HepG2 (cell line): ENCODE data around the gene NEURL4. TPM values are rescaled to one million over a fixed set of nuclear protein-coding genes. Genes with fewer than 3 reads are reported as not detected.

Experiments
- ATAC-seq: fragments of 200-7000 bp; cut with Tn5 transposase; 3 replicates; pipeline ENCODE4 v1.9.1; 2020; ENCODE audit warnings: mild to moderate bottlenecking, moderate library complexity
- BruUV-seq: library from RNA; stranded (reverse); fragments of 400-500 nt; replicated peaks from 2 replicates; lab custom pipeline; 2021; lab: Mats Ljungman, UMichigan
- CTCF ChIA-PET: fragments of 300-600 bp; formaldehyde crosslinking; extraction: SDS; loops from one replicate; lab custom pipeline; 2021; ENCODE audit warnings: low total read pairs, inconsistent platforms, low intra/inter-chr PET ratio; lab: Yijun Ruan, JAX
- POLR2A ChIA-PET: fragments of 350-600 bp; sonication (Branson Sonifier 250); formaldehyde crosslinking; loops from one replicate; lab custom pipeline; 2020; ENCODE audit warnings: antibody characterized with exemption, inconsistent platforms; lab: Yijun Ruan, JAX
- DNase-seq: peaks from one replicate; pipeline ENCODE4 v3.0.0-alpha.2; 2015; ENCODE audit warnings: low spot score
- FAIRE-seq: peaks from 3 replicates; lab custom pipeline; 2011; peaks lifted over from hg19 to GRCh38; lab: Jason Lieb, UNC
- H2AFZ ChIP-seq: one replicate; pipeline ENCODE4 v1.6.1; 2011; ENCODE audit warnings: low read length, inconsistent platforms
- H3K27ac ChIP-seq: fragments of 300-600 bp; 3 replicates; pipeline ENCODE4 v1.8.0; 2011; ENCODE audit warnings: mixed run types, mild to moderate bottlenecking, mixed read lengths, low read length, inconsistent platforms; ENCODE audit not compliant: insufficient read depth; ENCODE audit errors: extremely low read length
- H3K27me3 ChIP-seq, 2 experiments: fragments of 200-600 bp in 1 of 2; 2 replicates in 1 of 2; 3 replicates in 1 of 2; pipeline versions ENCODE4 v1.6.0 to v1.8.0; 2011; ENCODE audit warnings: low read length in 2 of 2, mild to moderate bottlenecking in 2 of 2, moderate library complexity in 2 of 2, inconsistent platforms in 1 of 2; ENCODE audit not compliant: insufficient read depth in 2 of 2, control insufficient read depth in 1 of 2
- H3K36me3 ChIP-seq, 2 experiments: fragments of 200-600 bp in 1 of 2; replicated peaks in 1 of 2; 2 replicates in 1 of 2; 3 replicates in 1 of 2; pipeline versions ENCODE4 v1.5.1 to v1.8.0; 2011; ENCODE audit warnings: low read length in 2 of 2, inconsistent platforms in 1 of 2; ENCODE audit not compliant: insufficient read depth in 2 of 2, control insufficient read depth in 1 of 2
- H3K4me1 ChIP-seq: 2 replicates; pipeline ENCODE4 v1.5.1; 2012; ENCODE audit warnings: low read length, inconsistent platforms; ENCODE audit not compliant: insufficient read depth
- H3K4me2 ChIP-seq: 2 replicates; pipeline ENCODE4 v1.6.0; 2011; ENCODE audit warnings: low read depth, low read length, inconsistent platforms
- H3K4me3 ChIP-seq, 3 experiments: fragments of 200-600 bp in 1 of 3; sonication (generic), shearing (Covaris generic) in 1 of 3; replicated peaks in 1 of 3; 2 replicates each; pipeline ENCODE4 v1.5.1; 2011 to 2016; ENCODE audit warnings: low read length in 3 of 3, inconsistent platforms in 2 of 3, low read depth in 2 of 3, mild to moderate bottlenecking in 2 of 3, control low read depth in 1 of 3, mixed read lengths in 1 of 3; ENCODE audit not compliant: insufficient read depth in 1 of 3
- H3K79me2 ChIP-seq: one replicate; pipeline ENCODE4 v1.6.1; 2011; ENCODE audit warnings: low read length, inconsistent platforms; ENCODE audit not compliant: insufficient read depth
- H3K9ac ChIP-seq: 2 replicates; pipeline ENCODE4 v1.6.0; 2011; ENCODE audit warnings: mild to moderate bottlenecking, low read depth, low read length, inconsistent platforms; ENCODE audit not compliant: insufficient read depth
- H3K9me3 ChIP-seq: 2 replicates; pipeline ENCODE4 v1.5.1; 2012; ENCODE audit warnings: mild to moderate bottlenecking, low read length
- H4K20me1 ChIP-seq: 2 replicates; pipeline ENCODE4 v1.6.0; 2011; ENCODE audit warnings: inconsistent platforms, mild to moderate bottlenecking, low read length, moderate library complexity; ENCODE audit not compliant: insufficient read depth
- ASH2L ChIP-seq: fragments of 300-600, 200-600 bp; sonication (generic); IDR thresholded peaks from 2 replicates; pipeline ENCODE4 v1.7.0; 2017; ENCODE audit warnings: low read depth, mild to moderate bottlenecking, moderate library complexity, mixed read lengths, low read length; ENCODE audit not compliant: insufficient read length
- ATF7-NPFF ChIP-seq: sonication (generic); formaldehyde crosslinking; IDR thresholded peaks from 2 replicates; pipeline ENCODE4 v1.8.1; 2023; ENCODE audit warnings: mild to moderate bottlenecking, low read depth, missing genetic modification reagents, moderate library complexity
- CBX1 ChIP-seq: IDR thresholded peaks from one replicate; pipeline ENCODE4 v1.6.1; 2016; ENCODE audit warnings: antibody characterized with exemption, low read depth
- HNF4A ChIP-seq: sonication (generic); formaldehyde crosslinking; IDR thresholded peaks from 2 replicates; pipeline ENCODE4 v1.4.0; 2020; ENCODE audit warnings: missing genetic modification reagents
- IRF2 ChIP-seq: IDR thresholded peaks from 2 replicates; pipeline ENCODE4 v1.6.1; 2018; ENCODE audit warnings: missing genetic modification reagents, missing compliant biosample characterization
- KDM6A ChIP-seq: IDR thresholded peaks from 2 replicates; pipeline ENCODE4 v1.6.1; 2016; ENCODE audit warnings: low read depth
- KMT2A ChIP-seq: sonication (generic); formaldehyde crosslinking; IDR thresholded peaks from 2 replicates; pipeline ENCODE4 v1.4.0; 2020; ENCODE audit warnings: missing genetic modification reagents
- NR2F2 ChIP-seq: IDR thresholded peaks from 2 replicates; pipeline ENCODE4 v1.6.1; 2012; ENCODE audit warnings: low read depth, inconsistent platforms, borderline replicate concordance
- PLSCR1 ChIP-seq: sonication (generic); formaldehyde crosslinking; IDR thresholded peaks from 2 replicates; pipeline ENCODE4 v1.5.0; 2020; ENCODE audit warnings: missing genetic modification reagents, mild to moderate bottlenecking, borderline replicate concordance
- POLR2A ChIP-seq, 2 experiments: IDR thresholded peaks; 2 replicates each; pipeline ENCODE4 v1.6.1; 2011; ENCODE audit warnings: low read depth in 2 of 2, low read length in 2 of 2, mild to moderate bottlenecking in 1 of 2, moderate library complexity in 1 of 2; ENCODE audit not compliant: insufficient read depth in 1 of 2
- POLR2AphosphoS5 ChIP-seq: IDR thresholded peaks from 2 replicates; pipeline ENCODE4 v1.6.1; 2012; ENCODE audit warnings: low read depth, low read length
- RARG ChIP-seq: sonication (generic); formaldehyde crosslinking; IDR thresholded peaks from 2 replicates; pipeline ENCODE4 v1.4.0; 2020; ENCODE audit warnings: low read depth, mild to moderate bottlenecking, missing genetic modification reagents
- SAFB2 ChIP-seq: sonication (generic); formaldehyde crosslinking; IDR thresholded peaks from 2 replicates; pipeline ENCODE4 v1.5.1; 2020; ENCODE audit warnings: missing genetic modification reagents, low read depth, mild to moderate bottlenecking, borderline replicate concordance
- SALL1 ChIP-seq: sonication (generic); formaldehyde crosslinking; IDR thresholded peaks from 2 replicates; pipeline ENCODE4 v1.8.0; 2022; ENCODE audit warnings: mild to moderate bottlenecking, missing genetic modification reagents
- SIX4 ChIP-seq: sonication (generic); formaldehyde crosslinking; IDR thresholded peaks from 2 replicates; pipeline ENCODE4 v1.4.0; 2020; ENCODE audit warnings: missing genetic modification reagents
- TARDBP ChIP-seq: sonication (generic); formaldehyde crosslinking; IDR thresholded peaks from 2 replicates; pipeline ENCODE4 v1.8.0; 2022; ENCODE audit warnings: mild to moderate bottlenecking, missing genetic modification reagents
- TP53 ChIP-seq: sonication (generic); formaldehyde crosslinking; conservative IDR thresholded peaks from 2 replicates; pipeline ENCODE4 v1.4.0; 2020; ENCODE audit warnings: missing genetic modification reagents
- ZBTB38 ChIP-seq: sonication (generic); formaldehyde crosslinking; IDR thresholded peaks from 2 replicates; pipeline ENCODE4 v1.5.1; 2020; ENCODE audit warnings: mild to moderate bottlenecking, missing genetic modification reagents
- ZFYVE20 ChIP-seq: sonication (generic); formaldehyde crosslinking; IDR thresholded peaks from 2 replicates; pipeline ENCODE4 v1.8.0; 2023; ENCODE audit warnings: low read depth, mild to moderate bottlenecking, moderate library complexity, missing genetic modification reagents, borderline replicate concordance
- ZNF331 ChIP-seq: sonication (generic); formaldehyde crosslinking; IDR thresholded peaks from 2 replicates; pipeline ENCODE4 v1.4.0; 2020; ENCODE audit warnings: missing genetic modification reagents
- ZNF569 ChIP-seq: sonication (generic); formaldehyde crosslinking; IDR thresholded peaks from 2 replicates; pipeline ENCODE4 v1.5.0; 2020; ENCODE audit warnings: mild to moderate bottlenecking, missing genetic modification reagents, moderate library complexity, borderline replicate concordance
- ZNF792 ChIP-seq: IDR thresholded peaks from 2 replicates; pipeline ENCODE4 v1.6.1; 2016
- ZNF883 ChIP-seq: sonication (generic); formaldehyde crosslinking; IDR thresholded peaks from 2 replicates; pipeline ENCODE4 v1.5.1; 2020; ENCODE audit warnings: mild to moderate bottlenecking, missing genetic modification reagents; ENCODE audit errors: not compliant biosample characterization
- ZSCAN12 ChIP-seq: sonication (generic); formaldehyde crosslinking; IDR thresholded peaks from 2 replicates; pipeline ENCODE4 v1.9.0; 2021; ENCODE audit warnings: mild to moderate bottlenecking, missing genetic modification reagents
- ZSCAN25 ChIP-seq: sonication (generic); formaldehyde crosslinking; IDR thresholded peaks from 2 replicates; pipeline ENCODE4 v1.8.0; 2022; ENCODE audit warnings: mild to moderate bottlenecking, missing genetic modification reagents
- WGBS: methylation state at CpG from one replicate; pipeline ENCODE4 v1.1.6; 2017; ENCODE audit warnings: low lambda C conversion rate; 5-methylcytosine and 5-hydroxymethylcytosine counted together
- in situ Hi-C: cut with HindIII; loops from 2 replicates; pipeline ENCODE4 v1.10.0; 2017; ENCODE audit warnings: low pct_unique_long_range_greater_than_20kb; ENCODE audit not compliant: extremely low pct_ligation_motif_present
- intact Hi-C: fragments of 100-400 bp; cut with micrococcal nuclease; formaldehyde crosslinking; loops from one replicate; pipeline ENCODE4 v1.10.0; 2022; ENCODE audit not compliant: unreplicated experiment
- polyA plus RNA-seq, 8 experiments: library from polyadenylated mRNA; depleted of rRNA in 3 of 8; stranded (reverse) in 7 of 8; unstranded in 1 of 8; fragments of >200 nt; fragmentation: Illumina TruSeq in 4 of 8; extraction: Trizol in 4 of 8; gene quantifications; 2 replicates each; pipeline versions ENCODE4 v1.2.1 to v1.2.3, GENCODE V29; 2011 to 2016; ENCODE audit warnings: low read depth in 4 of 8, missing spikeins in 1 of 8, mixed read lengths in 1 of 8; ENCODE audit not compliant: insufficient read depth in 1 of 8
- total RNA-seq, 5 experiments: library from RNA; depleted of rRNA; stranded (reverse); fragments of >200 nt; fragmentation: Illumina TruSeq; extraction: Trizol; gene quantifications; 2 replicates each; pipeline ENCODE4 v1.2.3, GENCODE V29; 2016; ENCODE audit warnings: low read depth in 1 of 5

Gene NEURL4
- total and polyA plus RNA-seq, 2 of the 13 experiments (the other 11 are each of a cell fraction or from before 2014, with no cell fraction given), result 14.8 to 15.7 TPM

GRCh38 chr17:7314719-7315569 lies 14.2 kb downstream of the NEURL4 start, which contains the start of gene GPS2:
GPS2 (minus strand) TSS chr17:7315360; CDS start chr17:7315052, 308 bp downstream.
- no peaks in the 10 kb centered on the region for H3K9me3 ChIP-seq
- ChIA-PET CTCF (interaction anchor here (0.7 kb wide), 1 partner anchor 34 kb away, joined by 3 read pairs; the partner anchor contains the start of gene SLC2A4), POLR2A (interaction anchor here (0.6 to 5.8 kb wide), 5 partner anchors 12 to 135 kb away, joined by 3 to 47 read pairs (median 12); partner anchors contain the start of genes ACADVL, ASGR1, DLG4 and NEURL4)
- H3K27me3 ChIP-seq, result no peaks in the 10 kb centered on the region
- peaks cover 28% of the 10 kb centered on the region for H3K79me2 ChIP-seq
- in situ Hi-C loops (no loop called here), intact Hi-C loops (no loop called here)
- H3K9ac ChIP-seq, result peak within 1 kb of the TSS; percentile 75
- FAIRE-seq (no peak), ATAC-seq (peak; percentile 75), DNase-seq (peak; percentile 81)
- H3K4me2 ChIP-seq, result peak within 1 kb of the TSS; percentile 69
- peaks cover 21 to 51% of the 10 kb centered on the region in 2 experiments for H3K36me3 ChIP-seq
- peaks cover 40% of the 10 kb centered on the region for H3K4me1 ChIP-seq
- H2AFZ ChIP-seq, result no peak within 1 kb of the TSS
- WGBS, result 0% methylated on average over 5 of the region's 95 CpGs
- peak within 1 kb of the TSS; percentile 60 for H3K27ac ChIP-seq
- H3K4me3 ChIP-seq, result peak within 1 kb of the TSS; percentile 82 to 89 (median 82)
- no TSS peak for BruUV-seq
- peaks cover 34% of the 10 kb centered on the region for H4K20me1 ChIP-seq
- TF ChIP-seq SALL1 (CRISPR knock-in tag), result peak; percentile 81
- peak; percentile 92 for TF ChIP-seq TARDBP (CRISPR knock-in tag)
- peak; percentile 69 to 93 for TF ChIP-seq POLR2A (IDR thresholded peaks at IDR 0.05; ENCODE audit: insufficient read depth in 1 of 2, low read depth in 2 of 2, low read length in 2 of 2)
- TF ChIP-seq KDM6A (CRISPR knock-in tag), result no peak
- no peak; the same call in 1 of the 2 replicates for TF ChIP-seq HNF4A (CRISPR knock-in tag)
- TF ChIP-seq IRF2 (CRISPR knock-in tag), result peak; percentile 75
- TF ChIP-seq POLR2AphosphoS5, result peak; percentile 79
- TF ChIP-seq TP53 (CRISPR knock-in tag), result peak; percentile 83; the same call in 1 of the 2 replicates
- TF ChIP-seq ZFYVE20 (CRISPR knock-in tag), result no peak
- TF ChIP-seq NR2F2, result peak; percentile 22; the same call in 1 of the 2 replicates
- no peak for TF ChIP-seq PLSCR1 (CRISPR knock-in tag)
- TF ChIP-seq ZNF883 (CRISPR knock-in tag), result peak; percentile 48
- peak; percentile 87; the same call in 1 of the 2 replicates for TF ChIP-seq SAFB2 (CRISPR knock-in tag)
- peak; percentile 96 for TF ChIP-seq KMT2A (CRISPR knock-in tag)
- 0 out of 2 replicates have a peak, but pooled peaks have one; percentile 38 for TF ChIP-seq SIX4 (CRISPR knock-in tag)
- TF ChIP-seq CBX1, result no peak
- peak; percentile 34; the same call in 1 of the 2 replicates for TF ChIP-seq ATF7-NPFF (CRISPR knock-in tag)
- peak; percentile 74; the same call in 1 of the 2 replicates for TF ChIP-seq ZNF331 (CRISPR knock-in tag)
- no peak for TF ChIP-seq ZNF569 (CRISPR knock-in tag)
- TF ChIP-seq ZSCAN25, result 0 out of 2 replicates have a peak, but pooled peaks have one; percentile 27
- no peak for TF ChIP-seq RARG (CRISPR knock-in tag)
- peak; percentile 72 for TF ChIP-seq ASH2L
- peak; percentile 73; the same call in 1 of the 2 replicates for TF ChIP-seq ZSCAN12
- peak; percentile 79; the same call in 1 of the 2 replicates for TF ChIP-seq ZBTB38 (CRISPR knock-in tag)
- TF ChIP-seq ZNF792 (CRISPR knock-in tag), result peak; percentile 61; the same call in 1 of the 2 replicates
